ENCODE measurements around the gene FGGY.

- TF ChIP-seq, protein P1, sequence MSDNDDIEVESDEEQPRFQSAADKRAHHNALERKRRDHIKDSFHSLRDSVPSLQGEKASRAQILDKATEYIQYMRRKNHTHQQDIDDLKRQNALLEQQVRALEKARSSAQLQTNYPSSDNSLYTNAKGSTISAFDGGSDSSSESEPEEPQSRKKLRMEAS (IDR thresholded peaks at IDR 0.05; ENCODE audit: low read depth, low read length), result no peak
- TF ChIP-seq CTCF (IDR thresholded peaks at IDR 0.05; ENCODE audit: low read depth, low read length), result no peak
Measured at GRCh38 chr1:59477286-59477685, 180.4 kb downstream of the FGGY start.
